ENCODE results near the gene DMD. TPM values are rescaled to one million over a fixed set of nuclear protein-coding genes. Genes with fewer than 3 reads are reported as not detected.

DMD gene
- polyA plus RNA-seq, 1 donor from 2014 or later: 21.6 TPM

- no peak overlapping the region for H3K27ac ChIP-seq (ENCODE audit: low read length)
- no peak overlapping the region for H3K4me2 ChIP-seq (ENCODE audit: low read length)
- H3K36me3 ChIP-seq (ENCODE audit: insufficient read depth, low read length): no peaks in the 10 kb centered on the region
- H3F3A ChIP-seq (ENCODE audit: insufficient read depth, low read length, poor library complexity, severe bottlenecking): no peaks in the 10 kb centered on the region
- H2AFZ ChIP-seq (ENCODE audit: low read depth, low read length): no peak overlapping the region
- H4K20me1 ChIP-seq (ENCODE audit: insufficient read depth): no peaks in the 10 kb centered on the region
- no peaks in the 10 kb centered on the region for H3K9me3 ChIP-seq (ENCODE audit: low read length)
- no peak overlapping the region for H3K9ac ChIP-seq (ENCODE audit: low read length)
- no peak overlapping the region for H3K4me3 ChIP-seq (ENCODE audit: low read length)
- no peaks in the 10 kb centered on the region for H3K27me3 ChIP-seq (ENCODE audit: insufficient read depth, low read depth, low read length)
- no peaks in the 10 kb centered on the region for H3K79me2 ChIP-seq (replicated peaks; ENCODE audit: insufficient read depth, low read length)
- TF ChIP-seq CTCF (IDR thresholded peaks at IDR 0.05; ENCODE audit: poor library complexity, severe bottlenecking) (no peak), REST (IDR thresholded peaks at IDR 0.05; ENCODE audit: borderline replicate concordance) (no peak), EP300 (conservative IDR thresholded peaks at IDR 0.05; ENCODE audit: poor library complexity, severe bottlenecking) (no peak), RAD21 (conservative IDR thresholded peaks at IDR 0.05) (no peak), EZH2 (IDR thresholded peaks at IDR 0.05; ENCODE audit: borderline replicate concordance, insufficient read depth, low read length, poor library complexity, severe bottlenecking) (no peak), POLR2AphosphoS5 (IDR thresholded peaks at IDR 0.05) (no peak), MXI1 (conservative IDR thresholded peaks at IDR 0.05; ENCODE audit: poor library complexity, severe bottlenecking) (no peak), SMC3 (conservative IDR thresholded peaks at IDR 0.05; ENCODE audit: poor library complexity) (no peak), TAF1 (IDR thresholded peaks at IDR 0.05; ENCODE audit: low read depth) (no peak)
- no peaks in the 10 kb centered on the region for H3K9me2 ChIP-seq (ENCODE audit: insufficient read depth, low read length)
These were observed 2100.7 kb downstream of the DMD start for GRCh38 chrX:31110657-31111056.

GRCh38 chrX:31099536-31100090 is 2111.7 kb downstream of the DMD start:
- Histone ChIP-seq H3K9me3 (ENCODE audit: low read length) (no peaks in the 10 kb centered on the region), H3F3A (ENCODE audit: insufficient read depth, low read length, poor library complexity, severe bottlenecking) (no peaks in the 10 kb centered on the region), H4K20me1 (ENCODE audit: insufficient read depth) (no peaks in the 10 kb centered on the region), H3K27ac (ENCODE audit: low read length) (no peak overlapping the region), H3K79me2 (replicated peaks; ENCODE audit: insufficient read depth, low read length) (no peaks in the 10 kb centered on the region), H2AFZ (ENCODE audit: low read depth, low read length) (no peak overlapping the region), H3K9ac (ENCODE audit: low read length) (no peak overlapping the region), H3K9me2 (ENCODE audit: insufficient read depth, low read length) (no peaks in the 10 kb centered on the region), H3K4me3 (ENCODE audit: low read length) (no peak overlapping the region), H3K27me3 (ENCODE audit: insufficient read depth, low read depth, low read length) (no peaks in the 10 kb centered on the region), H3K4me2 (ENCODE audit: low read length) (no peak overlapping the region), H3K36me3 (ENCODE audit: insufficient read depth, low read length) (no peaks in the 10 kb centered on the region)
- no peak for TF ChIP-seq SMC3 (conservative IDR thresholded peaks at IDR 0.05; ENCODE audit: poor library complexity)
- TF ChIP-seq MXI1 (conservative IDR thresholded peaks at IDR 0.05; ENCODE audit: poor library complexity, severe bottlenecking): no peak
- no peak for TF ChIP-seq REST (IDR thresholded peaks at IDR 0.05; ENCODE audit: borderline replicate concordance)
- TF ChIP-seq CTCF (IDR thresholded peaks at IDR 0.05; ENCODE audit: poor library complexity, severe bottlenecking): no peak
- TF ChIP-seq EP300 (conservative IDR thresholded peaks at IDR 0.05; ENCODE audit: poor library complexity, severe bottlenecking): no peak
- TF ChIP-seq TAF1 (IDR thresholded peaks at IDR 0.05; ENCODE audit: low read depth): no peak
- no peak for TF ChIP-seq EZH2 (IDR thresholded peaks at IDR 0.05; ENCODE audit: borderline replicate concordance, insufficient read depth, low read length, poor library complexity, severe bottlenecking)
